Measurements from ENCODE around the gene STX16.

STX16 gene

DNA sequence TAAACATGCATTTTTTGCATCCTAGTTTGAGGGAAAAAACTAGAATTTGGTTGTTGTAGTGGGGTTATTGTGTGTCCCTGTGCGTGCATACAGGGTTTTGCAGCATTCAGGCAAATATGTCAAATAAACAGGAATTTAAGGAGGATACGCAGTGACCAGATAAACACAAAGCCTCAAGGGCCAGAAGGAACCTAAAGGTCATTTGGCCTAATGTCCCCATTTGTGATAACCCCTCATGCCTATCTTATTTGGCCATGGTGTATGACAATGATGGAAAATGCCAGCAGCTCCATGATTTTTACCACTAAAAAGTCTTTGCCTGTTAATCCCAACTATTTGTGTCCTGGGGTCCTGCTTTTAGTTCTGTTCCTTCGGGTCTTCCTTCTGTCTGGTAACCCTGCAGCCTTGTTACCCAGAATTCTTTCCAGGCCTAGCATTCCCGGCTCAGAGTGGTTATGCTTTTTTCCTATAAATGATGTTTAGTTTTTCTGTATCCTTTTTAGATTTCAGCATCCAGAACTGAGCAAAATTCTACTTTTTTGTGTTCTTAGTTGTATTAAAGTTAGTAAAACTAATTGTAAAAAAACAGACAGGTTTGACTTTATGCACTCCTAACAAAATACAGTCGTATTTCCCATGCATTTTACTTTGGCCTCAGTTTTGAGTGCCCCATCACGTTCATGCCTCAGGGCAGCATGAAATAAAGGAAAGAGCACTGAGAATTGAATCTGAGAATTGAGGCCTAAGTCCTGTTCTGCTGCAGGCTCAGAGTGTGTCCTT, 4.4 kb downstream of the STX16 start:
- no peak for DNase-seq (ENCODE audit: low spot score)

DNA sequence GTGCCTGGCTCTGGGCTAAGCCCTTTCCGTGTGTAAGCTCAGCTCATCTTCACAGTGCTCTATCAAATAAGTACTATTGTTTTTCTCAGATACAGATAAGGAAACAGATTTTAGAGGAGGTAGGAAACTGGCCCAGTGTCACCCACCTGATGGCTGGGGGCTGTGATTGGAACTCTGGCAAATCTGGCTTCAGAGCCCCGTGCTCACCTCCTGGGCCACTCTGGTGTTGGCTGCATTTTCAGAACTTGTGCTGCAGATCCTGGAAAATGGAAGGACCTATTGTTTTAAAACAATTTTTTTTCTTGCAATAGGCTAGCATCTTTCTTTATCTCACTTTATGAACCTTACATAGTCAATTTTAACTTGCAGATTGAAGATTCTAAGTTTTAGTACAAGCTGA, 5.7 kb downstream of the STX16 start:
- no peak for DNase-seq (ENCODE audit: low spot score)

DNA sequence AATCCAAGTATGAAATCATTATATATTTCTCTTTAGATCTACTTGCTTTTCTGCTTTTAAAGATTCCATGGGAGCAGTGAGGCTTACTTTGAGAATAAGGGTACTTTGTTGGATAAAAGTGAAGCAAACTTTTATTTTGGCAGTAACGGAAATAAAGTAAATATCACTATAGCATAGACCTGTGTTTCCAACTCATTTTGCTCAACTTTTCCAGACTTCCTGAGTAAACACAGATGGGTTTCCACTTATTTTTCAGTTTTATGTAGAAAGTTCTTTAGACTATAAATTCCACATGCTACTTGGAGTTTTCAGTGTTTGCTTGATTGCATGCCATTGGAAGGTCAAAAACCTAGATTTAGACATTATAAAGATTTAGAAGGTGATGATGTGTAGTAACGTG, 6.2 kb downstream of the STX16 start:
- DNase-seq (ENCODE audit: low spot score), result no peak

DNA sequence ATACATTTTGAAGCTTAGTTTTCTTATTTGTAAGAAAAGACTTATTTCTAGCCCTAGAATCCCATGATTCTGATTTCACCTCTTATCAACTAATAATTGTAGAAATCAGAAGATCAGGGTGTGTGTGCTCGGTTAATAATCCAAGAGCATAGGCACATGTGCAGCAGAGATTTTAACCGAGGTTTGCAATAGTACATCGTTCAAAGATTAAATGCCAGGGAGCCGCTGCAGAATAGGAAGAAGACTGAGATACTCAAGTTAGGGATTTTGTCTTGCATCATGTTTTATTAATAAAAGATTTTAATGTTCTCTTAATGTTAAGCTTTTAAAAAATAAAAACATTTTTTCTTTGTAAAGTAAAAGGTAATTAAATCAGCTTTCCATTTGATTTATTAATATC, 6.9 kb downstream of the STX16 start:
- no peak for DNase-seq (ENCODE audit: low spot score)

DNA sequence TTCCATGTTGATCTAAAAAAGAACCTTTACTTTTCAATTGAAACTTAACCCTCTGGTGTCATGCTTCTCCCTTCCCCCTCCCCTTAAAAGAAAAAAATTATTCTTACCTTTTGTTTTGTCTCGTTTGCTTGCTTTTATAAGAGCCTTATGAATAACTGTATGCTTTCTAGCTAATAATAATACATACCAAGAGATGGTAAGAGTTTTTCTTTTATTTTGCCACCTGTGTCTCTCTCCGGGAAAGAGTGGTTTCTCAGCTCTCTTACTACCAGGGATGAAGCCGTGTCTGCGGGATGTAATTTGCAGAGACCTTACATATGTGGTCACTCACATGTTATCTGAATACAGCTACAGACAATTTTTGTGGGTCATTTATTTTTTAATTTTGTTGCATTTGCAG, 7.7 kb downstream of the STX16 start:
- no peak for DNase-seq (ENCODE audit: low spot score)

DNA sequence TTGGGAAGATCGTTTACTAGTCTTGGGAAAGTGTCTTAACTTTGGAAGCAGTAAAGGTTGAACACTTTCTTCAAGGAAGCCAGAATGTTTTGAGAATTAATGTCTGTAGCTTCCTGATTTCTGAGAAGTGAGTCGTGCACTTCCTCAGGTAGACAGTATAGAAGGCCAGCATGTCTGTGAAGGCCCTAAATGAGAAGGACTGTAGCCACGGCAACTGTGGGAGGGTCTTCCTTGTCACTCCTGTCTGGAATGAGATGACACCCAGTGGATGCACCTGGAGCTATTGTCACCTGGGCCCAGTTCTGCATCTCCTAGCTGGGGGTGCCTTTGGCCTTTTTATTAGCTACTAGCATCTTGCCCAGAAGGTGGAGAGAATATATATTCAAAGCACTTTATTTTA, 8.8 kb downstream of the STX16 start:
- DNase-seq (ENCODE audit: low spot score), result no peak

DNA sequence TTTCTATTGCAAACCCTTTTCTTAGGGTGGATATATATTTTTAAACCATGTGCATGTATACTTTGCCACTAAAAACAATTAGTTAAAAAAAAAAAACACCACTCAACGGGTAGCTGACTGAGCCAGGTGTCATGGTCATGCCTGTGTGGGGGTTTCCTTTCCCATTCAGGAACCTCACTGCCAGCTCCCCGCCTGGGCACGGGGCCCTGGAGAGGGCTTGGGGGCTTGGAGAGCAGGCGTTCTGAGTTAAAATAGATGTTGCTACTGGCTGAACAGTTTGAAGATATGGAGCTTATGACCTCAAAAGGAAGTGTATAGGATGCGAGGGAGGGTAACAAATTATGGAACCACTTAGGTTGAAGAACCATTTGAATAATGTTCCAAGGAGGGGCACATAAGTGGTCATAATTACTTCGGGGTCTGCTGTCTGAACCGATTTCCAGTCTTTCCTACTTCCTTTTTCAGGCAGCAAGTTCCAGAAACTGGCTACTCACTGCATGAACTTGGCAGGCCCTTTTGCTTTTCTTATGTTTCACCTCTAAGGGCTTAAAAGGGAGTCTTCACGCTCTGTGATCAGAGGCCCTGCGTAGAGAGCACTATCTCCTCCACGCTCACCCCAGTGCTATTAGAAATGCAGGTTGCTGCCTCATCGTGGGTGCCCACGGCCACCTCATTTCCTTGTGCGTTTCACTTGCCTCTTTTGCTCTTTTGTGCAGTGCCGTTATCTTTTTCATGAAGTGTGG, 9.9 kb downstream of the STX16 start:
- no peak for DNase-seq (ENCODE audit: low spot score)

DNA sequence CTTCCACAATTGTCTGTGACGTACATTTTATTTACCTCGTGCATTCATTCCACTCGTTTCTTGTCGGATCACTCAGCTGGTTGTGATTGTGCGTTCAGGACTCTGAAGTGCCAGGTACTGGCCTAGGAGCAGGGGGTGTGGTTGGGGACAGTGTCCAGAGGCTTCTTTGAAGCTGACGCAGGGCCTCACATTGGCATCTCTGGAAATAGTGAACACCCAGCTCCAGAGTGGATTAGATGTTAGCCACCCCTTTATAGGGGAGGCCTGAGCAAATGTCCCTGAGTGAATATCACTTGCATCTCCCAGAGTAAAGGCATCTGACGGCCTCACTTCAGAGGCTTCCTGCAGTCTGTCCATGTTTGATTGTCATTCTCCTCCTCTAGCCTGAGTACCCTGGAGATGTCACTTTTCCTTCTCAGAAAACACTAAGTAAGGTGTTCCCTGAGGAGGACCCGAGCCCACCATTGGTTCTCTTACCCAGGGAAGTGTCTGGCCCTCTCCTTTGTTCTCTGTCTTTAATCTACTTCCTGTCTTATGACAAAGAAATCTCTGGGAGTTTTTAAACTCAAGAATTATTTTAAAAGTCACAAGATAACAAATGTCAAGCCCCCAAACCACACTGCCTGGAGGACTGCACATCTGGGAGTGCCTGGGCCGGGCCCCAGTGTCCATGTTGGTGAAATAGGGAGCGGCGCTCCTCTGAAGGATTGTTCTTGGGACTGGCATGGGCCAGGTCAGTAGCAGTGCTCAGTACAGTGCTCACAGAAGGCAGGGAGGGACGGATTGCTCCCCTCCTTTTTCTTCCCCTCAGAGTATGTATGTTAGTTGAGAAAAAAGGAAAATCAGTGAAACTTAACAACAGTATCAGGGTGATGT, 10.8 kb downstream of the STX16 start:
- DNase-seq (ENCODE audit: low spot score), result no peak

DNA sequence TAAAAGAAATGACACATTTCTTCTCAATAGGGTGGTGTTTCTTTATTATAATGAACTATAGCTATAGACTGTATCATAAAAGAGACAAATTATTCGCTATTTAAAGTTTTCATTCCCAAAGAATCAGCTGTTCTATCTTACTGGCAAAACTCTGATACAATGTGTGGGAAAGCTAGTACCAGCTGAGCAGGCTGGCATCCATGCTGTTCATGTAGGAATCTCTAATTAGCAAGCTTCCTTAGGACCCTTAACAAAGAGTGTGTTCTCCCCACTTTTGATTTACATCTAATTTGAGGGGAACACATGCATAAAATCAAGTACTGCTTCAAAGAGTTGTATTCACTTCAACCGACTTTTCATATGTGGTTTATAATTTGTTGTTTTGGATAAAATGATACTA, 13.2 kb downstream of the STX16 start:
- no peak for DNase-seq (ENCODE audit: low spot score)

DNA sequence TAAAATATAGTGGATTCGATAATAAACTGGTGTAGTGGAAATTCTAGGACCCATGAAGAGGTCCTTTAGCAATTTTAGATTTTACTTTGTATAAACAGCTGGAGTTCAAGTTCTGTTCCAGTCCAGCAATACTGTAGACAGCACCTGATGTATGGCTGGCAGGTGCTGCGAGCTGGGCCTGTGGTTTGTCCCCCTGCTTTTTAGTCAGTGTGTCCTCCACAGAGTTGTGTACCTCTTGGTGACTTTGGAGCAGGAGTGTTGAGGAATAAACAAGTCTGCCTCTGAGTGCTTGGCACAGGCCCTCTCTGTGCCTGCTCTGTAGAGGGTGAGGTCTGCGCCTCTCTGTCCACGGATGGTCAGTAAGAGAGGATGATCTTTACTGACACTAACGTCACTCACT, 13.8 kb downstream of the STX16 start:
- no peak for DNase-seq (ENCODE audit: low spot score)

DNA sequence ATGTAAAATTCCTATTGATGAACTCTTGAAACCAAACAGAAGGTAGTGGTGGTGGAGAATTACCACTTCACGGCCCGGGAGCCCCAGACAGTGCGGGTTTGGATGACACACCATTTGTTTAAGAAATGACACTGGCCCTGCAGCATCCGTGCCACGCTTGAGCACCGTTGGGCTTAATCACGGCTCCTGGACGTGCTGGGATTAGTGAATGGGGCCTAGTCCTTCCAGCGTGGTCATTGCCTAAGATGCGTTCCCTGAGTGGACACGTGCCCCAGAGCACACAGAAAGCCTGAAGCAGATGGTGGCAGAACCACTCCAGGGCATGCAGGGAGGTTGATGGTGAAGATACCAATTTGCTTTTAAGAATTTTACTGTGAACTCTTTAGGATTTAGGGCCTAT, 14.5 kb downstream of the STX16 start:
- DNase-seq (ENCODE audit: low spot score), result no peak

DNA sequence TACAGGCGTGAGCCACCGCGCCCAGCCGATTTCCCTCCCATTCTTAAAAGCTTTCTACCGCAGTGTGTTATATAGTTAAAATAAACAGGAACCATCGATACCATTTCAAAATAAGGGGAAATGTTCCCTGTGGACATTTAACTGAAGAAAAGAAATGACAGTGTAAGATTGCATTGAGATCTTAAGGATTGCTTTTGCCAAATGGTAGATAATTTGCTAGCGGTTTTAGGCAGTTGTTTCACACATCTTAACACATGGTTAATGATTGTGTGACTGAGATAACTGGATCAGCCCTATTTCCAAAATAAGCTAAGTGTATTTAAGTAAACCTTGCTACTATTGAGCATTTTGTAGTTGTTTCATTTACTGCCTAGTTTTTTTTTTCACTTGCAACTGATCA, 15.6 kb downstream of the STX16 start:
- no peak for DNase-seq (ENCODE audit: low spot score)

DNA sequence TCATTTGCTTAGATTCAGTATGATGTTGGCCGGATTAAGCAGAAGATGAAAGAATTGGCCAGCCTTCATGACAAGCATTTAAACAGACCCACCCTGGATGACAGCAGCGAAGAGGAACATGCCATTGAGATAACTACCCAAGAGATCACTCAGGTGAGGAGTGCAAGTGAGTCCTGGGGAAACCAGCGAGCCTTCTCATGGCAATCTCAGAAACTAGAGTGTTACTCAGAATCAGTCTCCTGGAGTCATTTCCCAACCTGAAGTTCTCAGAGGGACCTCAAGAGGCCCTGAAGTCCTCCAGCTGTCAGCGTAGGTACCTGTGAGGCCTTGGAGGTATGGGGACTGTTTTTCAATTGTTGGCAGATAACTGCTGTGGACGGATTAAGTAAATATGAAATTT, 16.9 kb downstream of the STX16 start:
- no peak for DNase-seq (ENCODE audit: low spot score)

DNA sequence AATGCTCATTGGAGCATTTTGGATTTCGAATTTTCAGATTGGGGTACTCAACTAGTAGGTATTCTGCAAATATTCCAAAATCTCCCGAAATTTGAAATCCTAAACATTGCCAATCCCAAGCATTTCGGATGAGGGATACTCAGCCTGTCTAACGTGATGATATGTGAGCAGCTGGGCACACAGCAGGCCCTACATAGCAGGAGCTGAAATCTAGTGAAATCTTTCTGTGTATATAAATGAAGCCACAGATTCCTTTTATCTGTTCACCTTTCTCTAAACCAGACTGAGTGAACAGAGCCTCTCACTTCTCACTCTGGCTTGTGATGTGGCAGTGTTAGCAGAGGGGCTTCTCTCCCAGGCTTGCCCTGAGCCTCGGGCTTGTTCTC, 17.8 kb downstream of the STX16 start:
- DNase-seq (ENCODE audit: low spot score), result no peak

DNA sequence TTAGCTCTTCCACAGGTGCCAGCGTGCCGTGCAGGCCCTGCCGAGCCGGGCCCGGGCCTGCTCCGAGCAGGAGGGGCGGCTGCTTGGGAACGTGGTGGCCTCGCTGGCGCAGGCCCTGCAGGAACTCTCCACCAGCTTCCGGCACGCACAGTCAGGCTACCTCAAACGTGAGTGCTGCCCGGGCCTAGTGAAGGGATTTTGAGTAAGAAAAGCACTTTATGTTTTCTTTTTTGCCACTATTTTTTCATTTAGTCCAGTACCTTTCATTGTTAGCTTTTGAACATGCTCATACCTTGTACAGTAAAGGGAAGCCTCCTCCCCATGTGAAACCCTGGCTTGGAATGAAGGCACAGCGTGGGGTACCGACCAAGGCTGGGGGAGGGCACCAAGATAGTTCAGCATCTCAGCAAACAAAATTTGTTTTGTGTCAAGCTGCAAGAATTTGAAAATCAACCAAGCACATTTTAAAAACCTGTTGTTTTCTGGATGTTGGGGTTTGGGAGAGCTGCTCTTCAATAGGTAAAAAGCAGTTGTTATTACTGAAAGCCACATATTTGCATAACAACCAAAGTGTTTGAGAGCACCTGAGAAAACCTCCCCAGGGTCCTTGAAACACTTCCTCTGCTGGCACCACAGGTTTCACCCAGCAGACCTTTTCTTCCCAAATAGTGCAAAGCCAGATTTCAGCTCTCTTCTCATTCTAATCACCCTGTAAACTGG, 18.4 kb downstream of the STX16 start:
- no peak for DNase-seq (ENCODE audit: low spot score)

DNA sequence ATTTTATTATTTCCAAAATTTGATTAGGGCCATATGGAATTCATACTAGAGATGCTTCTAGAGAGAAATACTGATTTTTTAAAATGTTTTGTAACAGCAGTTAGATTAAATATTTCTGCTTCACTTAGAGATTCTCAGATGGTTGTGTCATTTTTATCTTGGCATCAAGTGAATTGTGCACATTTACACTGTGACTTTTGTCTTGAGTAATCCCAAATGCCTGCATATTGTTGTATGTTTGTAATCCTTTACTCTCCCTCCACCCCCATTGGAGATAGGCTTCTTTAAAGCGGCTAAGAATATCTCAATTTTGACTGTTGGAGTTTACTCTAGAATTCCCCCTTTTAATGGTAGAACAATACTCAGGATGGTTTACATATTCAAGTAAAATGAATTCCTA, 19.0 kb downstream of the STX16 start:
- no peak for DNase-seq (ENCODE audit: low spot score)

DNA sequence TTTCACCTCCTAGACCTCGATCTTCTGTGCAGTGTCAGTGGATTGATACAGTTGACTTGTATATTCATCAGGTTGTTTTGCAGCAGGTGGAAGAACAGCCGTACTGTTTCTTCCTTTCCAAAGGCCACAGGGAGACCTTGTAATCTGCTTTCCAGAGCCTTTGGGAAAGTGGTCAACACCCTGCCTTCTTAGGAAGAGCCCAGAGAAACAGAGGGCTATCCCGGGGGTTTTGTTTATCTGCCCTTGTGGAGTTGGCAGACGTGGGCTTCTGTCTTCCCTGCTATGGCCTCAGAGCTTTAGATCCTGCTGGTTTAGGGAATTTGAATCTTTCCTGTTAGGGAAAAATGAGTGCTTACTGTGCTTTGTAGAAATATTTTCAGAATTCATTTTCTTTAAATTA, 19.6 kb downstream of the STX16 start:
- DNase-seq (ENCODE audit: low spot score), result no peak

DNA sequence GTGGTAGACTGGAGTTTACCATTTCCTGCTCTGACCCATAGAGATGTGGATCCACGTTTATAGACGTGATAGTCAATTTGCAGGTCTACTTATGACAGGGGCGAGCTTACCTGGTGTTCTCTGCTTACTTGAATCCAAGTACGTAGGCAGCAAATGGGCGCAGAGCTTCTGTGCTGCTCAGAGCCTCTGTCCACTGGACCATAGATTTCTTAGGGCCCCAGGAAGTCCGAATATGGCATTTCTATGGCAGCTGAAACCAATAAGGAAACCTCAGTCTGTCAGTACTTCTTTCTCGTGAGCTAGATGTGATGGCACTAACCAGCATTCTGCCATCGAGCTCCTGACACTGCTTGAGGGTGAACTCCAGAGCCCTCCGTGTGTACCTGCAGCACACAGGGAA, 22.0 kb downstream of the STX16 start:
- no peak for DNase-seq (ENCODE audit: low spot score)

DNA sequence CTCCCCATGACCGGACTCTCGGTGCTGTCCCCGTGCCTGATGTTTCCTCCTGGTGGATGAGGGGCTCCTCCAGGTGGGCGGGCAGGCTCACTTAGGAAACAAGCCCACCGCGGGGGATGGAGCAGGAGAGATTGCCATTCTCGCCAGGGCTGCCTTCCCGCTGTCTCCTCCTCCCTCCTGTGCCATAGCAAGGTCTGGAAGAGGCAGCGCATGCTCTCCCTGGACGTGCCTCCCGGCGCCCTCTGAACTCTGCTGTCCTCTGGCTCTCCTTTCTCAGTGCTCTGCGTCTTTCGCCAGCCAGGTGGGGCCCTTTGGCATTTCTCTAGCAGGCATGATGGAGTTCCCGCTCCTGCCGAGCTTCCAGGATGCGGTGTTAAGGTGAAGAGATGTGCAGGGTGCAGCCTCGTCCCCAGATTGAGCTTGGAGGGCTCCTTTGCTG, 24.1 kb downstream of the STX16 start:
- no peak for DNase-seq (ENCODE audit: low spot score)

DNA sequence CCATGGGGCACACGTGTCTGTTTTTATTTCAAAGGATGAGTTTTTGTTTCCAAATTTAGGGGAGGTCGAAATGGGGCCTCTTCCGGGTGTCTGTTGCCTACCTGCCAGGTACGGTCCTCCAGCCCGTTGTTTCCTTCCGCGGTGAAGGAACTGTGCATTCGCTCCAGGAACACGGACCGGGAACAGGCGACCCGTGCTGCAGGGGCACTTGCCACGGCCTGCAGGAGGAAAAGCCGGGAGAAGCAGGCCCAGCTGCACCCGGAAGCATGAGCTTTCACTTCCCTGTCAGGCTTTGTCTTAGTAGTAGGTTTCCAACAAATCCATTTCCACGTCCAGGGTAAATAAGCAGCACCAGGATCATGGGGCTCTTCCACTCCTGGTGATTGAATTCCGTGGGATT, 24.6 kb downstream of the STX16 start:
- DNase-seq (ENCODE audit: low spot score), result no peak

DNA sequence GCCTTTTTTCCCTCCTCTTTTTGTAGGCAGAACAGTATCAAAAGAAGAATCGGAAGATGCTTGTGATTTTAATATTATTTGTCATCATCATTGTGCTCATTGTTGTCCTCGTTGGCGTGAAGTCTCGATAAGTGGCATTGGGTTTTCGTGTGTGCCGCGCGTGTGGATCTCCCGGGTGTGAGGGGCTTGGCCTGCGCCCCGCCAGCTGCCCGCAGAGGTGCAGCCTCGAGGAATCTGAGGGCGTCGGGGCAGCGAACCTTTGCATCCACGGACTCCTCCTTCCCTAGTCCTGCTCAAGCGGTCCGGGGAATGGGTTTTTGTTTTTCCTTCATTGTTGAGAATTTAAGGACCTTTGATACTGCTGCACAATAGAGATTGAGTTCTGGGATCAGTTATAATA, 25.1 kb downstream of the STX16 start:
- DNase-seq (ENCODE audit: low spot score), result no peak

DNA sequence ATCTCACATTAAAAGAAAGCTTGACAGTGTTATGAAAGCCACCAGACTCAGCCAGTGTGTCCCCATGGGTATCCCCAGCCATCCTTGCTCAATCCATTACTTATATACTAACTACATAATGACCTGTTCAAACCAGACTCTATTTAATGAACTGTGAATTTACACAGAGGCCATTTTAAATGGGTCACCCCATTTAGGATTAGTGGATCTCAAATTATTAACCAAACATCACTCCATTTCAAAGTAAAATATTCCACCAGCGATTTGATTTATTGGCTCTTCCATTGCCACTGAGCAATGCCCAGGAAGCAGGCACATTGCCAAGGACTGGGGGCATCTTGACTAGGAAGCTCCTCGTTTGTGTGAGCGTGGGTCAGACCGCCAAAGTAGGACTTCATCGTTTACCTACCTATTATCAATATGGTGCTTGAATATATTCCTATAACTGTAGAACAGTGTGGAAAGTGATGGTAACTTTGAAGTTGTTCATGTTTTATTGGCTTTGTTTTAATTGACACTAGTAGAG, 26.1 kb downstream of the STX16 start:
- no peak for DNase-seq (ENCODE audit: low spot score)
